ENCODE data around the gene ELOA.
A peak's percentile ranks its signal among the peaks of the same experiment; 100 is the strongest.
"Not testable (repeated sequence)": the region's sequence is repeated elsewhere in the genome, so short reads cannot be mapped to it uniquely, and the experiment has no call there.

ELOA gene

DNA sequence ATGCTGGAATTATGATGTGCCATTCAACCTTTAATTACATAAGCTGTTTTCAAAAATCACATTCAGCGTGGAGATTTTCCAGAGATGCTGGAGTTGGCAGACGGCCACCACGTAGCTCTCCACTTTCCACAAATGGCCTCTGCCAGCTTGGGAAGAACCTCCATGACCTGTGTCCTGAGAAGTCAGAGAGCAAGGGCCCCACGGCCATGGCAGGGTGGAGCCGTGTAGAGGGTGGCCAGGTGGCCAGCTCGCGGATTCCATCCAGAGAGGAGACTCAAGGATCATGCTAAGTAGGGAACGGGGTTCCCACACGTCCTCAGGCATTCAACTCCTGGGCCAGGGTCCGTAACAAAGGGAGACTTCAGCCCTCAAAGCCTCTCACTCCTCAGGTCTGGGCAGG is 58.6 kb downstream of the ELOA start:
- DNase-seq = no peak

DNA sequence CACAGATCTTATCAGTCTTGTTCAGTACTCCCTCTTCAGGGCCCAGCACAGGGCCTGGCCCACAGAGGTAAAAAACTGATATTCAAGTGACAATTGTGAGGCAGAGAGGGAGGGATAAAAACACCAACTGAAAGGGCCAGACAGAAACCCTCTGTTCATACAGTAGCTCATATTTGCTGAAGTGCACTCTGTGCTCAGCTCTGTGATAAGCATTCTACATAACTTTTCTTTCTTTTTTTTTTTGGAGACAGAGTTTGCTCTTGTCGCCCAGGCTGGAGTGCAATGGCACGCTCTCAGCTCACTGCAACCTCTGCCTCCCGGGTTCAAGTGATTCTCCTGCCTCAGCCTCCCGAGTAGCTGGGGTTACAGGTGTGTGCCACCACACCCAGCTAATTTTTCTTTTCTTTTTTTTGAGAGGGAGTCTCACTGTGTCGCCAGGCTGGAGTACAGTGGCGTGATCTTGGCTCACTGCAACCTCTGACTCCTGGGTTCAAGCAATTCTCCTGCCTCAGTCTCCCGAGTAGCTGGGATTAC is 59.6 kb downstream of the ELOA start:
- DNase-seq = not testable (repeated sequence)

DNA sequence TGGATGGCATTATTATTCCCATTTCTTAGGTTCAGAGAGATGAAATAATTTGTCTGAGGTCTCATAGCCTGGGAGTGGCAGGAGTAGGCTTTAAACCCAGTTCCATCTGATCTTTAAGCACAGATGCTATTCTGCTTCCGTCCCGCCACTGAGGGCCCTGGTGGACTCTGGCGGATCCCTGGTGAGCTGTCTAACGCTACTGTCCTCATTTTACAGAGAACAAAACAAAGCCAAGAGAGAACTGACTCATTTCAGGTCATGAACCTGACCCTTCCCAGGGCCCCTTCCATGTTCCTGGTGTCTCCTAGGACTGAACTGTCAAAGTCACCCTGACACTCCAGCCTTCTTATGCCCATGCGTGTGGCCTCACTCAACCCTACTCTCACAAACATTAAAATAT is 60.4 kb downstream of the ELOA start:
- DNase-seq = no peak

DNA sequence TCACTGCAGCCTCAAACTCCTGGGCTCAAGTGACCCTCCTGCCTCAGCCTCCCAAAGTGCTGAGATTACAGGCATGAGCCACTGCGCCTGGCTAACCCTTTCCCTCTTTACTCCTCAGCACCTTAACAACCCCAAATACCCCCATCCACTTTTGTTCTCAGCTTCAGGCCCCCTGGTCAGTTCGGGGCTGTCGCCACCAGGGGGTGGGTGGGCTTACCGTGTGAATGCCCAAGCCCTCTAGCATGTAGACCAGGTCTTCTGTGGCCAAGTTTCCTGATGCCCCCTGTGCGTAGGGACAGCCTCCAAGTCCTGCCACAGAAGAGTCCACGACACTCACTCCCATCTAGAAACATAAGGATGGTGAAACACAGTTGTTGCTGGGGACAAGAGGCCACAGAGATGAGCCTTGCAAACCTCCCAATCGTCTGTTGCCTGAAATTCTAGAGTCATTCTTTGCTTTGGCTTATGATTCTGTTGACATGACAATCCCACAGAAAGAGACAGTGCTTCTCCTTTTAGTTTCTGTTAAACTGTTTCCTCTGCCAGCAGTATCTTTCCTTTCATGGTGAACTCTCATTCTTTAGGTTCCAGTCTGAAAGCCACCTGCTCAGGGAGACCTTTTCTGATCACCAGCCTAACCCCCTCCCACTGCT is 61.0 kb downstream of the ELOA start:
- DNase-seq = no peak

DNA sequence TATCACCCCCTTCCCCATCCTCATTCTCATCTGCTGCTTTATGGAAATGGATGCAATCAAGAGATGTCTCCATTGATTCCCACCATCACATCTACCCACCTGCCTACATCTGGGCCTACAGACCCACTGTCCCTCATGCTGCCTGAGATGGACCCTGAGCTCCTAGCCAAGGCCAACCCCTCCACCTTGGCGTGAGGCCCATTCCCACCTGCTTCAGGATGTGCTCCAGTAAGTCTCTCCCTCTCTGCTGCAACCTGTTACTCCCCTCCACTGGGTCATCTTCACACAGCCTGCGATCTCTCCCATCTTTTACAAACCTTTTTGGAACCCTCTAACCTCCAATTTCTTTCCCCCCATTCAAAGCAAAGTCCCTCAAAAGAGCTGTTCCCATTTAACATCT is 61.8 kb downstream of the ELOA start:
- DNase-seq = no peak

DNA sequence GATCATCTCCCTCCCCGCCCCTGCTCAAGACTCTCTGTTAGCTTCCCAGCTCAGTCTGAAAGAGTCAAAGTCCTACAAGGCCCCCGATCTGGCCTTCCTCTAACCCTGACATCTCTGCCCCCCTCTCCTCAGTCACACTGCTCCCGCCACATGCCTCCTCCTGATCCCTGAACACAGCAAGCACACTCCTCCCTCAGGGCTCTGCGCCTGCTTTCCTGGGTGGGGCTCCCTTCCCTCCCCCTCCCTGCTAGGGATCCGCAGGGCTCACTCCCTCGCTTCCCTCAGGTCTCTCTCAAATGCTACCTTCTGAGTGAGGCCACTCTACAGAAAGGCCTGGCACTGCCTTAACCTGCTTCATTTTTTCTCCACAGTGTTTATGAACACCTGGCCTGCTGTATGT is 63.0 kb downstream of the ELOA start:
- no peak for DNase-seq

DNA sequence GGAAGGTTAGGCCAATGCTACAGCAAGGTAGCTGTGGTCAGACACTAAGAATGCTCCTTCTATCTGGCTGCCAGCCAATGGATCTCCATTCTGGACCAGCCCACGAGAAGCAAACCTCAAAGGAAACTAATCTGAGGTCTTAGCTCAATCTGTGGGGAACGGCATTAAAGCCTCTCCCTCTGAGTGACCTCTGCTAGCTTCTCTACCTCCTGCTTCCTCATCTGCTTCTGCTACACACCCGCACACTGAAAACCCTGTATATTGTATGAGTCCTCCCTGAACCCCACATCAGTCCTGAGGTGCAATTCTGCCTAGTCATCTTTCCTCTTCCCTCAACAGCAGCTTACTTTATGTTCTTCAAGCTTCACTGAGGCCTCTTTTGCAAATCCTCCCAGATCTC is 64.2 kb downstream of the ELOA start:
- DNase-seq = no peak

DNA sequence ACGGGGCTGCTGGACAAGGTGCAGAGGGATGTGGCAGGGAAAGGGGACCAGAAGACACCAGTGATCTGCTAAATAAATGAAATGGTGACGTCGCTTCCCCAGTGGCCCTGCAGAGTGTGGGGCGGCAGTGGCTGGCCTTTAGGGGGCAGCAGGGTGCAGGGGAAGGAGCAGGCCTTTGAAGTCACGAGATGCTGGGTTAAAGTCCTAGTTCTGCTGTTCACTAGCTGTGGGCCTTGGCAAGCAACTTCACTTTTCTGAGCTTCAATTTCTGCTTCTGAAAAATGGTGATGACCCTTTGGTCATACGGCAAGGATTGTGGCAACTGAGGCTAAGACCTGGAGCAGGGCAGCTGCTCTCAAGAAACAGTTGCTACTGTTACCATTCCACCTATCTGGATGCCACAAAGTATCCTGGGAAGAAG is 66.5 kb downstream of the ELOA start:
- DNase-seq = peak; percentile 66 to 74

DNA sequence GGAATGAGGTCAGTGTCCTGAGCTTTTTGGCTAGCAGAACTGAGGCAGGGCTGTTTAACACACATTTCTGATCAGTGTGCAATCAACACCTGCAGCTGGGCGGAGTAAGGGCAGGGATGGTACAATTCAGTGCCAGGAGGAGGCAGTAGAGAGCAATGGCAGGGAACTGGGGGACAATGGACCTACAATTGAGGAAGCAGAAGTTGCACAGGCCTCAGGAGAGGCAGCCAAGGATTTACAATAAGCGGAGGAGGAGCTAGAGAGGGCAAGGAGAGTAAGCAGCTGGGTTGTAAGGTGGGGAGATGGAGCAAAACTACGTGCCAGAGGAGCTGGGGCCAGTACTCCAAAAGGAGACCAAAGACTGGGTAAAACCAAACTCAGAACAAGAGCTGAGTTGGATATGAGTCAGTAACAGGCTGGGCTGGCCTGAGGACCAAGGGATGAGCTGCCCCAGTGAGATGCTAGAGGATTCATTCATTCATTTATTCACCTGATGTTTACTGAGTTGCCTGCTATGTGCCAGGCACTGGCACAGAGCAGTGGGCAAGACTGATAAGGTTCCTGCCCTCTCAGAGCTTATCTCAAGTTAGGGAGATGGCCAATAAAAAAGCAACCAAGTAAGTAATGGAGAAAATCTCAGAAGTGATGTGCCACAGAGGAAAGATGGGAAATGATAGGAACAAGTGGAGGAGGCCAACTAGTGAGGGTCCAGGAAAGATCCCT is 67.7 kb downstream of the ELOA start:
- peak in 1 of 2 experiments; percentile 18 for DNase-seq

Data from NCI-H2081 (cell line).